NCI-H187 (cell line): ENCODE results near the gene GLRA3.
"Not testable (repeated sequence)": the region's sequence is repeated elsewhere in the genome, so short reads cannot be mapped to it uniquely, and the experiment has no call there.

Source experiments
- DNase-seq, 2 experiments: peaks; one replicate each; lab custom pipeline; 2025; lab: John Stamatoyannopoulos, UW

The GLRA3 gene

GRCh38 chr4:174828845-174829701 is at the start of gene GLRA3:
GLRA3 (minus strand) TSS chr4:174829247; CDS start chr4:174828811, 436 bp downstream.
- peak; percentile 88 for DNase-seq

- no peak for DNase-seq
These were observed 45.9 kb upstream of the GLRA3 start for GRCh38 chr4:174874898-174875297.

- DNase-seq = no peak
These were observed 44.9 kb upstream of the GLRA3 start for GRCh38 chr4:174873931-174874330.

GRCh38 chr4:174873146-174873545 is 44.1 kb upstream of the GLRA3 start:
- DNase-seq = not testable (repeated sequence)

DNA sequence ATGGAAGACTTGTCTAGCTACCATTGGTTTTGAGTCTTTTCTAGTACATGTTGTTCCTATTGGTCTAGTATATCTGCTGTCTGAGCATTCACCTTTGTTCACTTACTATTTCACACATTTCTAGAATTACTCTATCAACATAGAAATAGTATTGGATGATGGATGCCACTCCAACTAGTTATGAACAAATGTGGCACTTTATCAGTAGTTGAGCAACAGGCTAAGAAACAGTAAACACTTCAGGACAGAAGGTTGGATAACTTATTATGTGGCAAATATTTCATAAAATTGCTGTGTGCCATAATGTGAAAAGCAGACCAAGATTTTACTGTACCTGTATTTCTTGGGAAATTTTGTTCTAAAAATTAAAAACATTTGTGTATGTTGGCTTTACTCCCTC is 42.4 kb upstream of the GLRA3 start:
- no peak for DNase-seq

- no peak for DNase-seq
These were observed 41.3 kb upstream of the GLRA3 start for GRCh38 chr4:174870311-174870710.

GRCh38 chr4:174869339-174869738 is 40.3 kb upstream of the GLRA3 start:
- DNase-seq = no peak

GRCh38 chr4:174867903-174868302 is 38.9 kb upstream of the GLRA3 start:
- no peak for DNase-seq

DNA sequence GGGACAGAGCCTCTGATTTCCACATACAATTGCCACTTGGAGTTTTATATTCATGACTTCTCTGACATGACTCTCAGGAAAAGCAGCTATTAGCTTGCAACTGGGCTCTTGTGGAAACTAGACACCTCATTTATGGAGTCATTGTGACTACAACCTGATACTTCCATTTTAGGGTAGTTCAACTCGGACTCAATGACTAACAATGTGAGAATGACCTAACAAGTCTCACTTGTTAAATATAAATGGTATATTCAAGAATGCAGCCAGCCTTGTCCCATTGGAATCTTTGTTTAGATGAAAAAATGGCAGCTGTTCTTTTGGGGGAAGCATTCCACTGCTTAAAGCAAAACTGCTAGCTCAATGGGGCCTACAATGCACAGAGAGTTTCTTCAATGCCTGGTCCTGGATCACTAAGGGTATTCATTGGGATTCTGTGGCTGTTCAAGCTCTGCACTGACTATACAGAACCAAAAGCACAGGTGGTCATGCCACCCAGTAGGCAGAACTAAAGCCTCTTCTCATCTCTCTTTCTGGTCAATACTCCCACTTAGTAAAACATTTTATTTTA is 36.5 kb upstream of the GLRA3 start:
- no peak for DNase-seq

DNA sequence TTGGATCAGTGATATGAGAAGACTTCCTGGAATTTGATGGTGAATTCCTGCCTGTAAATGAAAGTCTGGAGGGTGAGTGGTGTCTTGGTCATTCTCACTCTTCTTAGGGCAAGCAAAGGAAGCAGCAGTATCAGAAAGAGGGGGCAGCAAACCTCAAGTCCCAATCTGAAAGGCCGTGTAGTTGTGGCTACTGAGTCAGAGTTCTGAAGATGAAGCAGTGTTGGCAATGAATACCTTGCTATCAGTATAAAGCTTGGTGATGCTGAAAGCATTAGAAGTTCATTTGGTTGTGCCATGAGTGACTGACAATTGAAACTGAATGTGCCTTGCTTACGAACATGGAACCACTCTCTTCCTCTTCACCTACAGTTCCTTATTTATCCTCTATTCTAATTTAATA is 35.0 kb upstream of the GLRA3 start:
- DNase-seq = no peak

DNA sequence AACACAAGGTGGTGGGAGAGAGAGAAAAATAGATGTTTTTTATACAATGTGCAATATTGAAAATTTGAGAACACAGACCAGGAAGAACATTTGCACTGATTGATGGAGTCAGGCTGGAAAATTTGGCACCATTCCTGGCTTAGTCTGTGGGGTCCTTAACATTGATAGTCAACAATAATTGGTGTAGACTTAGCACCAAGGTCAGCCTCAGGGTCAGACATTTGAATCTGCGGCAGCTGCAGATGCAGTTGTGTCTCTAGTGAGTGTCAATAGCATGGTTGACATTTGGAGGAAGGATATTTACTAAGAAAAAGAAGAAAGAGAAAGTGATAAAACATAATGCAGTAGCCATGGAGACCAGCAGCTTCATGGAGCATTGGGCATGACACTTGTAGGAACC is 31.5 kb upstream of the GLRA3 start:
- DNase-seq = no peak

DNA sequence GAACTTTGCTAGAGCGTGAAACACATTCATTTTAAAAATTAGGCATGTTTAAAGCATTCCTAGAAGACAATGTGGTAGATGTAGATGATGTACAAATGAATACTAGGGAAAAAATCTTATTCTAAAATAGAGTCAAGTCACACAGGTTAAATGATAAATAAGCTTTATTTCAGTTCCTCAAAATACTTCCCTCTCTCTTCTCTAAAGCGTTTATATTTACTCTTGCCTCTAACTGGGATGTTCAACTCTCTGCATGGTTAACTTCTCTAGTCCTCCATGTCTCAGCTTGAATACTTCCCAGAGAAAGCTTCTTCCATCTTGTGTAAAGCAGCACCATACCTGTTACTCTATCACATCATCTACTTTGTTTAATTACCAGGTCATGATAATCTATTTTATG is 30.9 kb upstream of the GLRA3 start:
- no peak for DNase-seq

GRCh38 chr4:174856926-174857800 is 28.1 kb upstream of the GLRA3 start:
- DNase-seq = peak in 1 of 2 experiments; percentile 0

- DNase-seq = no peak
These were observed 26.0 kb upstream of the GLRA3 start for GRCh38 chr4:174855050-174855449.

- no peak for DNase-seq
These were observed 24.6 kb upstream of the GLRA3 start for GRCh38 chr4:174853629-174854028.

DNA sequence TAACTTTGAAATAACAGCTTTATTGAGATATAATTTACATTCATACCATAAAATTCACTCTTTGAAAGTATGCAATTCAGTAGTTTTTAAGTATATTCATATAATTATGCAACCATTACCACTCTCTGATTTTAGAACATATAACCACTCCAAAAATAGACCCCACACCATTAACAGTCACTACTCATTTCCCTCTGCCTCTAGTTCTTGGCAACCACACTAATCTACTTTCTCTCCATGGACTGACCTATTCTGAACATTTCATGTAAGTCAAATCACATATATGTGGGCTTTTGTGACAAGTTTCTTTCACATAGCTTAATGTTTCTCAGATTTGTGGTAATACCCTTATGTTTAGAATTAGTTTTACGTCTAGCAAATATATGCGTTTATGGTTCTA is 19.5 kb upstream of the GLRA3 start:
- no peak for DNase-seq

DNA sequence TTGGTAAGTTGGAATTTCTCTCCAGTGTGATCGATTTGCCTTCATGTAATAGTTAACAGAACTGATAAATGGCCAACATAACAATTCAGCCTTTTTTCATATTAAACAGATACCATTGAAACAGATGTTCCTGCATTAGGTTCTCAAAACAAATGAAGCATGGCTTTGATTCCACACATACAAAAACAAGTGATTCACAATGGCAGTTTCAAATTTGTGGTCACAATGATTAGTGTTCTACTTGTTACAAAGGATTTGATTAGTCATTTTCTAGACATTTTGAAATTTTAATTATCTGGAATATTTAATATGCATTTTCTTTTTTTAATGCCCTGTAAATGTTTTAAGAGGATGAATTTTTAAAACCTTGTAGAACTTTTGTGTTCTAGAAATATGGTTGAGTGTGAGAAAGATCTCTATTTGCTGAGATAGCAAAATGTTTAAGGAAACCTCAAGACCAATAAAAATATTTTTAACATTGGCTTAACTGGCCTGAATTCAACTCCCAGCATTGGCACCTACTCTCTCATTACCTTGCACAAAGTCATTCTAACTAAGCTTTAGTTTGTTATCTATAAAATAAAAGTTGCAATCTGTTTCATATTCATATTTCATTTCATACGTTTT is 18.9 kb upstream of the GLRA3 start:
- DNase-seq = no peak

GRCh38 chr4:174835536-174835935 is 6.5 kb upstream of the GLRA3 start:
- DNase-seq = no peak

DNA sequence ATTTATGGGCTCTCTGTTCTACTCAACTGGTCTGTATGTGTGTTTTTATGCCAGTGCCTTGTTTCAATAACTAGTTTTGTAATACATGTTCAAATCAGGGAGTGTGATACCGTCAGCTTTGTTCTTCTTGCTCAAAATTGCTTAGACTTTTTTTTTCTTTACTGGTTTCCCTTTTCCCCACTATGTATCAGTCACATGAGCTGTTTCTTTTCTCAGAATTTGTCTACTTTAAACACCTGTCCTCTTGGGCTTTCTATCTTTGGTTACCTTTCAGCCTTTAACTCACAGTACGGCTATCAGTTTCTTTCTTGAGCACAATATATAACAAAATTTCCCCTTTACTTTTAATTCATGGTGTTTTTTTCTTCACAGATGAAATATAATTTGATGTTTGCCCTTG is 5.4 kb upstream of the GLRA3 start:
- no peak for DNase-seq

DNA sequence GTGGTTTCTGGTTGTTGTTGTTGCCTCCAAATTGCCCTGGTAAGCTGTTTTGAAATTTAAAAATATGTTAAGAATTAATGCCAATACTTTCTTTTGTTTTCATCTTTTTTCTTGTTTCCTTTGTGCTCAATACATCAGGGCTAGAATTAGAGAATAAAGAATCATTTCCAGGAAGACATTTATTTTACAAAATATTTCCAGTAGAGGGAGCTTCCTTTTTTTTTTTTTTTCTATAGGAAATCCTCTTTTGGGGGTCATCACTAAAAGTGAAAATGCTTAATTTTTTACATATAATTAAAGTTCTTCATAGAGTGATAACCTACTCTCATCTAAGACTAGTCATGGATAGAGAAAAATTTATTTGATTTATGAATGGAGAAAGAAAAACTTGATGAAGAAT is 2.4 kb downstream of the GLRA3 start:
- no peak for DNase-seq

- DNase-seq = no peak
These were observed 13.8 kb downstream of the GLRA3 start for GRCh38 chr4:174815282-174815681.

- DNase-seq = no peak
These were observed 15.8 kb downstream of the GLRA3 start for GRCh38 chr4:174813292-174813691.
